Ascending aorta (tissue), 2 donors: ENCODE data around the gene ATP10B. TPM values are rescaled to one million over a fixed set of nuclear protein-coding genes. Genes with fewer than 3 reads are reported as not detected.

Experiments
- DNase-seq, 2 donors: peaks; one replicate each; pipeline ENCODE4 v3.0.0-alpha.2; 2019; ENCODE audit warnings: low spot score in 2 of 2
- H3K27ac ChIP-seq, 2 donors: fragments of 200-600 bp; sonication (generic); one replicate each; pipeline ENCODE4 v1.5.1; 2016 to 2017; ENCODE audit warnings: mild to moderate bottlenecking in 1 of 2
- H3K27me3 ChIP-seq: fragments of 200-600 bp; sonication (generic); one replicate; pipeline ENCODE4 v1.5.1; 2017
- H3K36me3 ChIP-seq, 2 donors: fragments of 200-600 bp; sonication (generic); one replicate each; pipeline ENCODE4 v1.5.1; 2016
- H3K4me1 ChIP-seq, 2 donors: fragments of 200-600 bp; sonication (generic); one replicate each; pipeline ENCODE4 v1.5.1; 2016 to 2017; ENCODE audit warnings: mild to moderate bottlenecking in 1 of 2
- H3K4me3 ChIP-seq, 2 donors: fragments of 200-600 bp; sonication (generic); one replicate each; pipeline ENCODE4 v1.5.1; 2016 to 2017; ENCODE audit warnings: mild to moderate bottlenecking in 1 of 2
- H3K9me3 ChIP-seq, 2 donors: fragments of 200-600 bp; sonication (generic); one replicate each; pipeline ENCODE4 v1.5.1; 2016
- CTCF ChIP-seq, 3 experiments: fragments of 200-600 bp in 2 of 3; fragments of 450-650 bp in 1 of 3; sonication (generic) in 2 of 3; IDR thresholded peaks; one replicate each; pipeline ENCODE4 v1.5.1; 2016 to 2019; ENCODE audit warnings: antibody characterized with exemption in 3 of 3, mild to moderate bottlenecking in 1 of 3, moderate library complexity in 1 of 3
- intact Hi-C: fragments of 100-400 bp; cut with DNase I; formaldehyde crosslinking; loops from one replicate; pipeline ENCODE4 v1.15.1; 2023
- total RNA-seq: library from RNA; depleted of rRNA; stranded (reverse); fragments of >200 nt; gene quantifications from one replicate; pipeline ENCODE4 v1.1.0, GENCODE V29; 2016

Gene ATP10B
- total RNA-seq, 1 donor from 2014 or later: 0.43 TPM

GRCh38 chr5:160547061-160547460 lies 304.9 kb downstream of the ATP10B start:
- TF ChIP-seq CTCF (IDR thresholded peaks at IDR 0.05): no peak
- Histone ChIP-seq H3K36me3 (no peaks in the 10 kb centered on the region), H3K27me3 (no peaks in the 10 kb centered on the region), H3K4me1 (no peaks in the 10 kb centered on the region), H3K4me3 (no peak overlapping the region), H3K27ac (no peak overlapping the region), H3K9me3 (no peaks in the 10 kb centered on the region)
- intact Hi-C loops: no loop called here
- no peak for DNase-seq

- Histone ChIP-seq H3K4me1 (no peaks in the 10 kb centered on the region), H3K9me3 (no peaks in the 10 kb centered on the region), H3K36me3 (no peaks in the 10 kb centered on the region), H3K27me3 (no peaks in the 10 kb centered on the region), H3K27ac (no peak overlapping the region), H3K4me3 (no peak overlapping the region)
- TF ChIP-seq CTCF (IDR thresholded peaks at IDR 0.05): no peak
- DNase-seq: no peak
- intact Hi-C loops: no loop called here
Observed at GRCh38 chr5:160545832-160546231, 306.2 kb downstream of the ATP10B start.

DNA sequence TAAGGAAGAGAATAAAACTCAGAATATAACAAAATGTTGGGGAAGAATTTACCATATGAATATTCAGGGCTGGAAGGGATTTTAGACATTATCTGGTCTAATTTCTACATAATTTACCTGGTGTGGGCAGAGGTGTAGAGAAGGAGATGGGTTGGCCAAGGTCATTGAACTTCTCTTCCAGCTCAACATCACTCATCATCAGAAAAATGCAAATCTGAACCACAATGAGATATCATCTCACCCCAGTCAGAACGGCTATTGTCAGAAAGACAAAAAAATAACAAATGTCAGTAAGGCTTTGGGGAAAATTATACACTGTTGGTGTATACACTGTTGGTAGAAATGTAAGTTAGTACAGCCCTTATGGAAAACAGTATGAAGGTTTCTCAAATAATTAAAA lies 308.6 kb downstream of the ATP10B start:
- intact Hi-C loops: no loop called here
- H3K27me3 ChIP-seq: no peaks in the 10 kb centered on the region
- H3K36me3 ChIP-seq: no peaks in the 10 kb centered on the region
- H3K27ac ChIP-seq: no peak overlapping the region
- no peak for DNase-seq
- H3K9me3 ChIP-seq: no peaks in the 10 kb centered on the region
- no peak for TF ChIP-seq CTCF (IDR thresholded peaks at IDR 0.05)
- H3K4me1 ChIP-seq: no peaks in the 10 kb centered on the region
- H3K4me3 ChIP-seq: no peak overlapping the region

GRCh38 chr5:160542840-160543239 lies 309.2 kb downstream of the ATP10B start:
- Histone ChIP-seq H3K4me3 (no peak overlapping the region), H3K9me3 (no peaks in the 10 kb centered on the region), H3K27me3 (no peaks in the 10 kb centered on the region), H3K36me3 (no peaks in the 10 kb centered on the region), H3K27ac (no peak overlapping the region), H3K4me1 (no peaks in the 10 kb centered on the region)
- DNase-seq: no peak
- no peak for TF ChIP-seq CTCF (IDR thresholded peaks at IDR 0.05)
- intact Hi-C loops: no loop called here

- DNase-seq: no peak
- H3K27me3 ChIP-seq: no peaks in the 10 kb centered on the region
- H3K27ac ChIP-seq: no peak overlapping the region
- no peaks in the 10 kb centered on the region for H3K9me3 ChIP-seq
- intact Hi-C loops: no loop called here
- no peaks in the 10 kb centered on the region for H3K4me1 ChIP-seq
- no peaks in the 10 kb centered on the region for H3K36me3 ChIP-seq
- no peak for TF ChIP-seq CTCF (IDR thresholded peaks at IDR 0.05)
- H3K4me3 ChIP-seq: no peak overlapping the region
Observed at GRCh38 chr5:160542281-160542680, 309.7 kb downstream of the ATP10B start.

DNA sequence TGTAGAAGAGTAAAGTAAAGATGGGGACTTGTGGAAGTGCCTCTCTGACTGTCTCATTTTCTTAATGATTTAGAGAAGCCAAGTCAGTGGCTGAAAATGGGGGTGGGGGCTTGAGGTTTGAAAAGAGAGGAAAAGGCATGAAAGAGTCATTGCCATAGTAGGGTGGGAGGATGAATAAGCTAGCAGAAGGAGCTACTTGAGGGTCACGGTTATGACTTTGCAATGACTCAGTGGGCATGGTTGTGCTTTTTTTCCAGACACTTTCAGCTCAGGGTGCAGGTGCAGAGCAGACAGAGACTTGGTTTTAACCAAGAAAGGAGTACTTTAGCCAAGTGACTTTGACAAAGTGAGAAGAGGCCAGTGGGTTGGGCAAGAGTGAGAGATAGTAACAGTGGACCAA lies 312.6 kb downstream of the ATP10B start:
- Histone ChIP-seq H3K27ac (no peak overlapping the region), H3K4me3 (no peak overlapping the region), H3K27me3 (no peaks in the 10 kb centered on the region), H3K36me3 (no peaks in the 10 kb centered on the region), H3K4me1 (no peaks in the 10 kb centered on the region), H3K9me3 (no peaks in the 10 kb centered on the region)
- no peak for TF ChIP-seq CTCF (IDR thresholded peaks at IDR 0.05)
- intact Hi-C loops: no loop called here
- DNase-seq: no peak
